Stimulated activated CD4-positive, alpha-beta T cell treated with anti-CD3 and anti-CD28 coated beads, Interleukin-2, amount 100 ng/mL, for 24 hours (primary cell): ENCODE results near the gene VAV1.
A peak's percentile ranks its signal among the peaks of the same experiment; 100 is the strongest.
"Not testable (repeated sequence)": the region's sequence is repeated elsewhere in the genome, so short reads cannot be mapped to it uniquely, and the experiment has no call there.

Experiments
- DNase-seq, 2 donors: peaks; one replicate each; pipeline ENCODE4 v3.0.0-alpha.2; 2020

VAV1 gene

GRCh38 chr19:6737284-6737872 lies 35.1 kb upstream of the VAV1 start, which contains the start of gene GPR108:
TSS of gene GPR108 (minus strand) at chr19:6737580. CDS start at chr19:6737576, 4 bp downstream.
- DNase-seq, result peak; percentile 99

GRCh38 chr19:6737873-6738786 lies 34.4 kb upstream of the VAV1 start:
- DNase-seq, result peak; percentile 80 to 81

DNA sequence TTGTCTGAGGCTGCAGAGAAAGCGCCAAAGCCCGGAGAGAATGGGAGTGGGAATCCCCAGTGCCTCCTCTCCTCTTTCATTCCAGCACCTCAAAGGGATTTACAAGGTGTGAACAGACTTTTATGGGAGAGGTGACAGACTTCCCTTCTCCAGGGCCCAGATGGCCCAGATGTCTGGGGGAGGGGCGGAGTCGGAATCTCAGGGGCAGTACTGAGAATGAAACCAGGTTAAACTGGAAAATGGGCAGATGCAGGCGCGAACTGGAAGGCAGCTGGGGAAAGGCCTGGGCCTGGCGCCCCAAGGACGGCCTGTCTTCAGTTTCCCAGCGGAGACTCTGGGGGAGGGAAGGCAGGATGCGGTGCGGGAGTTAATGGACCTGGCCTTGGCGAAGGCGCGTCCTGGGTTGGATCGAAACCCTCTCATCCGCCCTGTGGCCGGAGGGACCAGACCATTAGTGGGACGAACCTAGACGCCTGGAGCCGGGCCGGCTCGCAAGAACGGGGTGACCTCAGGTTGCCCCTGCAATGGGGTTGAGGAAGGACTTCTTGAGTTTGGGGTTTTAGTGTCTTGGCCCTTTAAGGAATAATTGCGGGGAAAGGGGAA lies 33.6 kb upstream of the VAV1 start:
- DNase-seq, result peak in 1 of 2 donors; percentile 34

GRCh38 chr19:6739390-6739882 lies 33.1 kb upstream of the VAV1 start, which contains the start of gene TRIP10:
TSS of gene TRIP10 (plus strand) at chr19:6739680. CDS start at chr19:6739762, 82 bp downstream.
- DNase-seq, result peak; percentile 82 to 83

- DNase-seq, result peak; percentile 33 to 39
These were observed 32.5 kb upstream of the VAV1 start for GRCh38 chr19:6739883-6740588.

DNA sequence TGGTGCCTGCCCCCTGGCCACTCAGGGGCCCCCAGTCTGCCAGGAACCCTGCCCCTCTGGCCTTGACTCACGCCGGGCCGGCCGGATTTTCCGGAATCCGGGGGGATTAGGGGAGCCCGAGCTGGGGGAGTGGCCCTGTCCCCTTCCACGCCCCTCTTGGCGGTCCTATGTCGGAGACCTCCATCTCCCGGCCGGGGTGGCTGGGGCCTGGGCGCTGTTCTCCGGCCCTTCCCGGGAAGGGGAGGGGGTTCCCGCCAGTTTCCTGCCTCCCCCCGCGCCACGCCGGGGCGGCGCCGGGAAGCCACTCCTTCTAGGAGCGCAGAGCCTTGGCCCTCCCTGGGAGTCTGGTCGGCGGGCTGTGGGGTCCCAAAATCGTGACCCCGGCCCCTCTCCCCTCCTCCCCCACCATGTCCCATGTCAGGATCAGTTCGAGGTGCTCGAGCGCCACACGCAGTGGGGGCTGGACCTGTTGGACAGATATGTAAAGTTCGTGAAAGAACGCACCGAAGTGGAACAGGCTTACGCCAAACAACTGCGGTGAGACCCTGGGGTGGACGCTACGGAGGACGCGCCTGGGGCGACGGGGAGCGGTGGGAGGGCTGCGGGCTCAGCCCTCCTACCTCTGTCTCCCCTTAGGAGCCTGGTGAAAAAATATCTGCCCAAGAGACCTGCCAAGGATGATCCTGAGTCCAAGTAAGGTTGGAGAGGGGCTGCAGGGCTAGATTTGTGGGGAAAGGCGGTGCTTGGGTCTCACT lies 31.7 kb upstream of the VAV1 start:
- peak; percentile 26 to 28 for DNase-seq

- no peak for DNase-seq
These were observed 29.4 kb upstream of the VAV1 start for GRCh38 chr19:6743066-6743465.

GRCh38 chr19:6743714-6744380 lies 28.7 kb upstream of the VAV1 start:
- no peak for DNase-seq

GRCh38 chr19:6744381-6745301 lies 27.9 kb upstream of the VAV1 start:
- no peak for DNase-seq

DNA sequence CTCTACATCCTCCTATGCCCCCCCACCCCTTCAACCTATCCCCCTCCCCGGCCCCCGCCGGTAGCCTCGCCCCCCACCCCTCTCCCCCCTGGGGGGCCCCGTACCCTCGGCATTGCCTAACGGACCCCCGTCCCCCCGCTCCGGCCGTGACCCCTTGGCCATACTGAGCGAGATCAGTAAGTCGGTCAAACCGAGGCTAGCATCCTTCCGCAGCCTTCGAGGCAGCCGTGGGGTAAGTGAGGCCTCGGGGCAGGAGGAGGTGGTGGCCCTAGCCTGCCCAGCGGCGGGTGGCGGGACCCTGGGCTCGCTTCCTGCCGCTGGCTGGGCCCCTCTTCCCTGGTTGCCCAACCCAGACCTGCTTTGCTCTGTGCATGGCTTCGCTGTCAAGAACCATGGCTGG lies 26.5 kb upstream of the VAV1 start:
- no peak for DNase-seq

DNA sequence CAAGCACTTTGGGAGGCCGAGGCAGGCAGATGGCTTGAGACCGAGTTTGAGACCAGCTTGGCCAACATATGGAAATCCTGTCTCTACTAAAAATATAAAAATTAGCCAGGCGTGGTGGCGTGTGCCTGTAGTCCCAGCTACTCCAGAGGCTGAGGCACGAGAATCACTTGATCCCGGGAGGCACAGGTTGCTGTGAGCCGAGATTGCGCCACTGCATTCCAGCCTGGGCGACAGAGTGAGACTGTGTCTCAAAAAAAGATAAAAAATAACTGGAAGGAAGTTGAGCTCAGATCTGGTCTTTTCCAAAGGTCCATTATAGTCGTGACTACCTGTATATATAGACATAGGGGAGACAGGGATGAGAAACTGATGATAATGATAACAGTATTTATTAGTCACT lies 24.0 kb upstream of the VAV1 start:
- DNase-seq, result not testable (repeated sequence)

DNA sequence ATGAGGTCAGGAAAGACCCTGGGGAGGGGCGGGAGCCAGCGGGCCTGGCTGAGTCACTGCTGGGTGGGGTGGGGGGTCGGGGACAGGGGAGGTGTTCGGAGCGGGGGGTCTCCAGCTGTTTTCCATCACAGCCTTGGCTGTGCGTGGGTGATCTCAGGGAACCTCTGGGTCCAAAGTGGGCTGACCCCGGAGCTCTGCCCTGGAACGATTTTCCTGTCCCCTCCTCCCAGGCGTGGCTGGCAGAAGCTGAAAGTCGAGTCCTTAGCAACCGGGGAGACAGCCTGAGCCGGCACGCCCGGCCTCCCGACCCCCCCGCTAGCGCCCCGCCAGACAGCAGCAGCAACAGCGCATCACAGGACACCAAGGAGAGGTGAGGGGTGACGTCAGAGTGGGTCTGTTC lies 22.4 kb upstream of the VAV1 start:
- DNase-seq, result no peak

- DNase-seq, result no peak
These were observed 21.3 kb upstream of the VAV1 start for GRCh38 chr19:6751189-6751588.

DNA sequence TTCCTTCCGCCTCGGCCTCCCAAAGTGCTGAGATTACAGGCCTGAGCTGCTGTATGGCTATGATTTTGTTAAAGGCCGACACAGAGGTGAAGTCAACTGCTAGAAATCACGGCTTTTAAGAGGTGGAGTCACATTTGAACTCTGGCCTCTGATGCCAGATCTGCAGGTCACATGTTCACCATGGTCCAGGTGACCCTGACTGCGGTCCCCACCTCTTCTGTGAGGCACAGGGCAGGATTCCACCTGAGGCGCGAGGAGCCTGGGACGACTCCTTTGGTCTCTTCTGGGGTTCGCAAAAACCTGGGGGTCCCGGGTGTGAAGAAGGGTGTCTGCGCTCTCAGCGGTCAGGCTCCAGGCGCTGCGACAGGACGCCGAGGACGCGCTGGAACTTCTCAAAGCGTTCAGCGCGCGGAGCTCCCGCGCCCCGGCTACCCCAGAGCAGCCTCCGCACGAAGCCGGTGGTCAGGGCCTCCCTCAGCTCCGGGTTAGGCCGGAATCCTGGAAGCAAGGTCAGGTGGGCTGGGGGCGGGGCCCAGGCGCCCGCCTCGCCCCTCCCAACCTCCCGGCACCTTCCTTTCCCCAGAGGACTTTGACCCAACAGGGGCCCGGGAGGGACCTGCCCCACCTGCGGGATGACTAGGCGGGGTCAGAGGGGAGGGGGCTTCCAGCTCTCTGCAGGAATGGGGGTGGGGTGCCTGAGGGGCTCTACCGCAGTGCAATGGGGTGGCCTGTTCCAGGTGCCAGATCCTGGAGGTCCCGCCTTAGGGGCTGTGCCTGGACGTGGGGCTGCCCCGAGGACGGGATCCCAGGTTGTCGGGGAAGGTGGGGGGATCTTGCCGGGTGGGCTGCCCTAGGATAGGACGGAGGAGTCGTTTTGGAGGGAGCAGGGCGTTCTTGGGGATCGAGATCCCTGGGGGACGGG lies 20.0 kb upstream of the VAV1 start:
- DNase-seq, result no peak

DNA sequence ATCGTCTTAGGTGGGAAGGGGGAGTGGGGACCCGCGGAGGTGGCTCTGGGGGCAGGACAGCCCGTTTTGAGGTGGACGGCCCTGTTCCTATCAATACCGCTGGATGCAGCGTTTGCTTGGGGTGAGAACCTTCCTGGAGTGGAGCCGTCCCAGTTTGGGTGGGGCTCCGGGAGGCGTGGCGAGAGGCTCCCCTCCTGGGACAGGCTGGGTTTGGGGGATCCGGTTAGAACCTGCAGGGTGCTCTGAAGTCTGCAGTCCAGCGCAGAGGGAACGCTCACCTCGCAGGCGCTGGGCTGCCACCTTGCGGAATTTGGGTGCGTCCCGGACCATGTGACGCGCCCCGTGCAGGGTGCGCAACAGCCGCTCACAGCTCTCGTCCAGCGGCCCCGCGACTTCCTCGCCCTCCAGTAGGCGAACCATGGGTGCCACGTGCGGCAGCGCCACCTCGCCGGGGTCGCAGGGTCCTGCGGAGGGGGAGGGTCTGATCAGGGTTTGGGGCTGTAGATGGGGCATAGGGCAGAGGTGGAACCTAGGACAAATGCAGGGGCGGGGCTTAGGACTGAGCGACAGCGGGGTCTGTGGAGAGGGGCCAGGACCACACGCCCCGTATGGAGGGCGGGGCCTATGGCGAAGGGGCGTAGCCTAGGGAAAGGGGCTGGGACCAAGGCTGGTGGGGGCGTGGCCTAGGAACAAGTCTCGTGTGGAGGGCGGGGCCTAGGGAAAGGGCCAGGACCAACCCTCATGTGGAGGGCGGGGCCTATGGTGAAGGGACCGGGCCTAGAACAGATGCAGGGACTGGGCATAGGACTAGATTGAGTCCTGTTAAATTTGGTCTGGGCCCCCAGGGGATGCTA lies 19.1 kb upstream of the VAV1 start:
- DNase-seq, result peak; percentile 86 to 91

DNA sequence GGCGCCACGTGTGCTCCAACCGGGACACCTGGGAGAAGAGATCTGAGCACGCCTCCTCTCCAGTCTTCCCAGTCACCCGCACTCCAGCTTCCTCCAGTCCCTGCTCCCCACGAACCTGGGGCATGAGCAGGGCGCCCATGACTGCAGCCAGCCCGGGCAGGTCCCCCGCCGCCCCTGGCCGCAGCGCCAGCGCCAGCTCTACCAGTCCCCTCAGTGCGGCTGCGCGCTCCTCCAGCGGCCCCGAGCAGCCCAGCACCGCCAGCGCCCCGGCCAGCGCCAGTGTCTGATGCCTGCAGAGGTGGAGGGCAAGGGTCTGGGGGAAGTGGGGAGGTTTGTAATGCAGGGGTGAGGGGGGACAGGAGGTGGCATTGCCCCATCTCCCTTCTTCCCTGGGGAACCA lies 18.4 kb upstream of the VAV1 start:
- DNase-seq, result no peak

- no peak for DNase-seq
These were observed 17.6 kb upstream of the VAV1 start for GRCh38 chr19:6754653-6755463.
